Measurements from ENCODE around the gene RNF157.

RNF157 gene

DNA sequence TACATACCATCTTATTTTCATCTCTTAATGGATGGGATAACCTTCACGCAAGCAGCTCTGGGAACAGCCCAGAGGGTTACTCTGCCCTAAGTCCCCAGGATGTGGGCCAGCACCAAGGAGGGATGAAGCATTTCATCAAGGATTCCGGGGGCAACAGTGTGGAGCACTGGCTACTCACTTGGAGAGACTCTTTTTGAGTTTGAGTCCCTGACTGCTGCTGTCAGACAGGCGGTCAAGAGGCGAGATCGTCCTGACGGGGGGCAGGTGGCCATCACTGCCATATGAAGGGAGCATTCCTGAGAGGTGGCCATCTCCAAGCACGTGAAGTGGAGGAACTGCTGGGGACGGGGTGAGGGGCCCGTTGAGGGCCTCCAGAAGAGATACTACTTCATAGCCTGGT lies 81.1 kb downstream of the RNF157 start:
- DNase-seq (ENCODE audit: low read depth) = no peak
- TF ChIP-seq, protein P1, sequence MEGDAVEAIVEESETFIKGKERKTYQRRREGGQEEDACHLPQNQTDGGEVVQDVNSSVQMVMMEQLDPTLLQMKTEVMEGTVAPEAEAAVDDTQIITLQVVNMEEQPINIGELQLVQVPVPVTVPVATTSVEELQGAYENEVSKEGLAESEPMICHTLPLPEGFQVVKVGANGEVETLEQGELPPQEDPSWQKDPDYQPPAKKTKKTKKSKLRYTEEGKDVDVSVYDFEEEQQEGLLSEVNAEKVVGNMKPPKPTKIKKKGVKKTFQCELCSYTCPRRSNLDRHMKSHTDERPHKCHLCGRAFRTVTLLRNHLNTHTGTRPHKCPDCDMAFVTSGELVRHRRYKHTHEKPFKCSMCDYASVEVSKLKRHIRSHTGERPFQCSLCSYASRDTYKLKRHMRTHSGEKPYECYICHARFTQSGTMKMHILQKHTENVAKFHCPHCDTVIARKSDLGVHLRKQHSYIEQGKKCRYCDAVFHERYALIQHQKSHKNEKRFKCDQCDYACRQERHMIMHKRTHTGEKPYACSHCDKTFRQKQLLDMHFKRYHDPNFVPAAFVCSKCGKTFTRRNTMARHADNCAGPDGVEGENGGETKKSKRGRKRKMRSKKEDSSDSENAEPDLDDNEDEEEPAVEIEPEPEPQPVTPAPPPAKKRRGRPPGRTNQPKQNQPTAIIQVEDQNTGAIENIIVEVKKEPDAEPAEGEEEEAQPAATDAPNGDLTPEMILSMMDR (IDR thresholded peaks at IDR 0.05; ENCODE audit: low read depth, low read length, missing control alignments) = no peak
- H3K4me3 ChIP-seq (ENCODE audit: low read depth, low read length) = no peak overlapping the region

DNA sequence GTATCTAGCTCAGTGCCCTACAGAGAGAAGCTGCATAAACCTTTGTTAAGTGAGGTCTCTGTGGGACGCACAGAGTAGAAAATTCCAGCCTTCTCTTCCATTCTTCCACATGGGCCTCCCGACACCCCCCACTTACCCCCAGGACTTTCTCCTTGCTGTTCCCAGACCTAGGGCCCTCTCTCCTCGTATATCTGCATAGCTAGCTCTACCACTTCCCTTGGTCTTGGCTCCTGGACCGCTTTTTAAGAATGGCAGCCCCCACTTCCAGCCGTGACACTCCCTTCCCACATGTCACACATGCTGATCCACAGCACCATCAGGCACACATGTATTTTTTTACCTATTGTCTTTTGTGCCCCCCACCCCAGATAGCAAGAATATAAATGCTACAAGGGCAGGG lies 82.5 kb downstream of the RNF157 start:
- H3K4me3 ChIP-seq (ENCODE audit: low read depth, low read length) = no peak overlapping the region
- TF ChIP-seq, protein P1 (IDR thresholded peaks at IDR 0.05; ENCODE audit: low read depth, low read length, missing control alignments) = no peak
- DNase-seq (ENCODE audit: low read depth) = no peak

DNA sequence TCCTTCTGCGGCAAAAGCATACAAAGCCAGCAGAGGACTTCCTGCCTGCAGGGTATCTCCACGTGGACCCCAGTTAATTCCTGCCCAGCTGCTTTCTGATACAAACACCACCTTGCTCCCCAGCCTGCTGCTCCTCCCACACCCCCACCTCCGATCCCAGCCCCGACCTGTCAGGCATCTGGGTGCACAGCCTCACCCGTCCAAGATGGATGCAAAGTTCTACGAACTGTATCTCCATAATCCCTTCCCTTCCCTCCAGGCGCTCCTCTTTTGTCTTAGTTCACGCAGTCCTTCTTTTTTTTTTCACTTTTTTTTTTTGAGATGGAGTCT lies 83.7 kb downstream of the RNF157 start:
- no peak for DNase-seq (ENCODE audit: low read depth)
- no peak overlapping the region for H3K4me3 ChIP-seq (ENCODE audit: low read depth, low read length)
- TF ChIP-seq, protein P1 (IDR thresholded peaks at IDR 0.05; ENCODE audit: low read depth, low read length, missing control alignments) = no peak

DNA sequence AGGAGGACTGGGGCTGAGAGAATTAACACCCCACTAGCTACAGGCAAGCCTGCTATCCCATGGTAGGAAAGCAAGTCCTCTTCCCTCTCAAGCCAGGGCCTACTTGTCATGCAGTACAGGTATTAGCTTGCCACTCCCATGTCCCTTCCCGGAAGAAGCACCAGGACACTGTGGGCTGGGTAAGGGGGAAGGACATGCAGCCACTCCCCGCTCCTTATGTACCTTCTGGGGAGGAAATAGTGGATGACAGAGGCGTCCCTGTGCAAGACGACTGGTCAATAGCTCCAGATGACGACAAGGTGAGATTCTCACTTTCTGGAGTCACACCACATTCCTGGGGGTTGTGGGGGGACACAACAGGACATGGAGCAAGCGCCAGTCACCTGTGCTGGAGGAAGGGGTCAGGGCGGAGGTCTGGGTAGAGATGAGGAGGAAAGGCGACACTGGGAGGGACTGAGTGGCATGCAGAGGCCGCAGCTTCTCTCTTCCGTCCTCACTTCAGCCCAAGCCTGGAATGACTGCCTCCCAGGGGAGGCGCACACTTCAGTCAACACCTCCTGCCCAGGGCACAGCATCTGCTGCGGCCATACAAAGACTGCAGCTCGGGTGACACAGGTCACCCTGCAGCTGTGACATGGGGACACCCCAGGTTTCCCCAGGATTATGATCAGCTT lies 84.2 kb downstream of the RNF157 start:
- TF ChIP-seq, protein P1 (IDR thresholded peaks at IDR 0.05; ENCODE audit: low read depth, low read length, missing control alignments) = no peak
- no peak for DNase-seq (ENCODE audit: low read depth)
- no peak overlapping the region for H3K4me3 ChIP-seq (ENCODE audit: low read depth, low read length)

DNA sequence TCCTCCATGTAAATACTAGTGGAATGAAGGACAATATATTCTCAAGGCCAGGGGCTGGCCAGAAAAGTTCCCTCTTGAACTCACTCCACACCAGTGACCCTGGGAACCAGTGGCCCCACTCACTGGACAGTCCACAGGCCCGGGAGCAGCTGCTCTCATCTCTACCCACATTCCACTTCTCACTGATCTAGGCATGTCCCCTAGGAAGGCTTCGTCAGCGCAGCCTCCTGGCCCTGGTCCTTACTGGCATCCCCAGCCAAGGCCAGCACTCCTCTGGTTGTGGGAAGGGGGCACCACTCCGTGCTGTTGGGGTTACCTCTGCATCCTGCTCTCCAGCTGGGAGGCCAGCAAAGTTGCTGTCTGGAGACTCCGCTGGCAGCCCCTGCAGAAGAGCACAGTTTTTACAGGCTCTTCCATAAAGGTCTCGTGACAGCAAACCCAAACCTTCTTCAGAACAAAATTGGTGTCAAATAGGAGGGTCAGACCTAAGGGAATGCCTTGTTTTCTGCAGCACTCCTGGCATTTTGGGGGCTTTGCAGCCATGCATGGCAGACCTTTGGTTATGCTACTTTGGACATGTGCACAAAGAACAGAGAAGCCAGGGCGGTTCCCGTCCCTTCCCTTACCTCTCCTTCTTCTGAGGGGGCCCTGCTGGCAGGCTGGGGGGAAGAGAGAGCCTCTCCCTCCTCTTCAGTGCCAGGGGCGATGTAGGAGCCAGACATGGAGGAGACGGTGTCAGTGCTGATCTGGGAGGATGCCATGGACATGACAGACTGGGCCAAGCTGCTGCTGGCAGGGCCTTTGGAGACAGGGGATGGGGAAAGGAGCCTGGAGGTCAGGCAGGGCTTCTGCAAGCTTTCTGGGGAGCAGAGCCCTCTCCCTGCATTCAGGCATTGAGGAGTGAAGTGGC lies 85.1 kb downstream of the RNF157 start:
- DNase-seq (ENCODE audit: low read depth) = no peak
- TF ChIP-seq, protein P1 (IDR thresholded peaks at IDR 0.05; ENCODE audit: low read depth, low read length, missing control alignments) = no peak

DNA sequence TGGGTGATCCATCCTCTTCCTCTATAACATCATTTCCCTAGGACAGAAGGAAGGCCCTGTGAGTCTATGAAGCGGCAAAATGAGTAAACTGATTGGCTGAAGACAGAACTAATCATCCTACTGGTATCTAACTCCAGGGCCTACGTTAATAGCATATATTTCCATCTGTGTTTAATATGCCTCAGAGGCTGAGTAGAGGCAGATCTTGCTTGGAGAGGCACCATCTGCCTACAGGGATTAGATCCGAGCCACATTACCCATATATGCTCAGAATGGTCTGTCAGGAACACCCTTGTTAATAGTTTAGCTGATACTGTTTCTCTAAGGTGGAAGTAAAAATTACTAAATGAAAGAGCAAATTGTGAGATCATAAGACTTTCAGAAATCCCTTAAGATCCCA lies 86.0 kb downstream of the RNF157 start:
- H3K4me3 ChIP-seq (ENCODE audit: low read depth, low read length) = no peak overlapping the region
- no peak for DNase-seq (ENCODE audit: low read depth)
- TF ChIP-seq, protein P1 (IDR thresholded peaks at IDR 0.05; ENCODE audit: low read depth, low read length, missing control alignments) = no peak

More for the DNA sequence above, 85.1 kb downstream of the RNF157 start:
- H3K4me3 ChIP-seq (ENCODE audit: low read depth, low read length) = no peak overlapping the region

All from GM12864 (cell line).